ENCODE data around the gene DNAJC6.
A peak's percentile ranks its signal among the peaks of the same experiment; 100 is the strongest.

Gene DNAJC6

DNA sequence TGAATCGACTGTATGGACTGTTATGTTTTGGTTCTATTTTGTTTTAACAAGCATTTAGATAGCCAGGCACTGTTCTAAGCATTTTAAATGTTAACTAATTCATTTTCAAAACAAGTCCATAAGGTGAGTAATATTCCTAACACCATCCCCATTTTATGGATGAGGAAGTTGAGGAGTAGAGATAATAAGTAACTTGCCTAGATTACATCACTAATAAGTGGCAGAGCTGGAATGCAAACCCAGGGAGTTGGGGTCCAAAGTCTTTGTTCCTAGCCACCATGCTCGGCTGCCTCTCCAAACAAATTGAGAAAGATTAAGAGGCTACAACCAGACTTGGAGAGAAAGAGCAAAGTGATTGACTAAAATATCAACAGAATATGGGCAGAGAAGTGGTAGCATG, 98.5 kb downstream of the DNAJC6 start:
- peak; percentile 5 for DNase-seq (ENCODE audit: low spot score)

DNA sequence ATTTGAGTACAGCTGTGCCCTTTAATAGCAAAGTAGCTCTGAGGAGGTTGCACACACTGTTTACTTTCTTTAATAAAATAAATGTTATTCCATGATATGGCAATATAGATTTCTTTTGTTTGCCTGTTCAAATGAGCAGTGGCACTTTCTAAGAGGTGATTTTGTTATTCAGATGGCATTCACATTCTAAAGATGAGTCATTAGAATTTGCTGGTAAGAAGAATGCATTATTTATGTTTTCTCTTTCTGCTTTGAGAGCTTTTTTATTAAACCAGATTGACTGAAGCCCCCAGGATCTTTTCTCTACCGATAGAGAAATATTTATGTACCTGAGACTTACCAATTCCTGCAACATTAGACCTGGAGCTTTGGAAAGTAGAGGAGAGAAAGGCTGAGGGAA, 100.0 kb downstream of the DNAJC6 start:
- DNase-seq (ENCODE audit: low spot score) = no peak

DNA sequence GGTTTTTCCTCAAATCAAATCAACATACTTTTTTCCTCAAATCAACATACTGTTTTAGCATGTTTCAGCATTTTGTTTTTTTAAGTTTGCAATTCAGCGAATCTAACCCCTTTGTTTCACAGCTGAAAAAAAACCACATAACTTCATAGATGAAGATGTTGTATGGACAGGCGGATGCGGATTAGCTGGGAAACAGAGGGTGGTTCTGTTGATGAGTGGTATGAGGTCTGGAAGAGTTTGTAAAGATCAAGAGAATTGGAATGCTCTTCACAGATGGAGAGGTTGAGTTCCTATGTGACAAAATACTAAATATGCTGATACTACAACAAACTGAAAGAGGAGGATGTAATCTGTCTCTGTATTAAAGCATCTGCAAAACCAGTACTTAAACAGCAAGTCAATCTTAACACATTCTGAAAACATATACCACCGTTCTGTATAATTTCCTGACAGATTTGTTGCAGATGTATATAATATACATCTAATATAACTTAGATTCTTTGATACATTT, 100.5 kb downstream of the DNAJC6 start:
- DNase-seq (ENCODE audit: low spot score) = no peak

DNA sequence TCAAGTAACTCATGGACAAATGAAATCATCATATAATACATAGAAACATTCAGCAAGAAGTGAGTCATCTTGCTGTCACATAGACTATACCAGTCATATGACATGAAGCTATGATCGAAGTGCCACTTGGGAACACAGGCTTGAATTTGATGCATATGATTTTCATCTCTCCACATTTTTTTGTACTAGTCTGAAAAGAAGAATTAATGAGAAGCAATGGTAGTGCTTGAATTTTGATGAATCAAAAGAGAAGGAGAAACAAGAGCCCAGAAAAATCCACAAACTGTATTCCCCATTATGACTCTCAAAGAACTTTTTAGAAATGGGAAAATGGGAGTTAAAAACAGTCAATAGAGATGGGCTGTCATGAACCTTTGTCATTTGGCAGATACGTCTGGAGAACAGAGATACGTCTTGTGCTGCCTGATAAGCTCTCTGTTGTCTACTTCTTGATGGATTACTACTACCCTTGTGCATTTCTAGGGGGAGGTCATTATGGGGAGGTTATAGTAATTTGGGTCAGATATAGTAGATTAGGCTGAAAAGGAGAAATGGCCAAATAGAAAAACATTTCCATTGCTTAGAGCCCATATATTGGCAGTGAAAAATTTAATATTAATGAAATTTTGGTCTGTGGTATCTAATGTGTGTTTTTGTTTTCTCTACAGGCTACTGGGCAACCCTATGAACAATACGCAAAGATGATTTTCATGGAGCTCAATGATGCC, 103.1 kb downstream of the DNAJC6 start:
- DNase-seq (ENCODE audit: low spot score) = no peak

DNA sequence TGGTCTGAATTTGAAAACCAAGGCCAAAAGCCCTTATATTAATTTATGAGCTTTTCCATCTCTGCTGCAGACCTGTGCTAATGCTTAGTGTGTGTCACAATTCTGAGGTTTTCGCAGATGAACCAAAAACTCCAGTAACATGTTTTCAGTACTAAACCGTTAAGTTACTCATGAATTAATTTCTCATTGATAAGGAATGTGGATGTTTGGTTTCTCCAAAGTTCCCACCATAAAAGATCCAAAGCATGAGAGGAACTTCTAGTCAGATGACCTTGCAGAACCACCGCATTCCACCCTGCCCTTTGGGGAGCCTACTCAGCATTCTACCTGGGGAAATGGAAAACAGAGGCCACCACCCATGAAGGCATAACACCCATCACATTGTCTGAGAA, 103.6 kb downstream of the DNAJC6 start:
- DNase-seq (ENCODE audit: low spot score) = no peak

DNA sequence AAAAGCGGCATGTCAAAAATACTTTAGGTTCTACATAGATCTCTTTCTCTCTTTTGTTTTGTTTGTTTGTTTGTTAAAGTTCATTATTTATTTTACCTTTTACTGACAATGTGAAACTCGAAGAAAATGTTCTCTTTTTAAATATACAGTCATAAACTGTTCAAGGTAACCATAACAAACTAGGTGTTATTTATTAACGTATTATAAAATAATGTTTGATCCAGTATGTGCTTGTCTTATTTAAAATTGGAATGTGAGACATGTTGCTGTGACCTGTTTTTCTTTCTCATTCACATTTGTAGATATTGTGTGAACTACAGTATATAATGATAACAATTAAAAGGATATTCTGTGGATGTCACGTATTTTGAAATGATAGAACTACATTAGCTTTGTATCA, 105.2 kb downstream of the DNAJC6 start:
- DNase-seq (ENCODE audit: low spot score) = no peak

DNA sequence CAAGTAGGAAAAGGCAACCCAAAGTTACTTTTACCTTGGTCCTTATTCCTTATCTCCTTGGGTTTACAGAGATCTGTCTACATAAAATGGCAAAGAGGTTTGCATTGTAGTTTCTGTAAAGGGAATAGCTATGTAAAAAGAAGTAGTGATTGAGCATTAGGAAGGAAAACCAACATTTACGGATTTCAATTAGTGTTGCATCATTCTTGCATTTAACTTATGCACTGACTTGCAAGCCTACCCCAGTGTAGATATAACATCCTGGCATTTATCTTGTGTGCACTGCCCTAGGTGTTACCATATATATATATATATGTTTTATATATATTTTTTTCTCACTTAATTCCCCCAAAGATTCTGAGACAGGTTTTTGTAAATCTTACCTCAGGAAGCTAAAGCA, 107.4 kb downstream of the DNAJC6 start:
- DNase-seq (ENCODE audit: low spot score) = no peak

DNA sequence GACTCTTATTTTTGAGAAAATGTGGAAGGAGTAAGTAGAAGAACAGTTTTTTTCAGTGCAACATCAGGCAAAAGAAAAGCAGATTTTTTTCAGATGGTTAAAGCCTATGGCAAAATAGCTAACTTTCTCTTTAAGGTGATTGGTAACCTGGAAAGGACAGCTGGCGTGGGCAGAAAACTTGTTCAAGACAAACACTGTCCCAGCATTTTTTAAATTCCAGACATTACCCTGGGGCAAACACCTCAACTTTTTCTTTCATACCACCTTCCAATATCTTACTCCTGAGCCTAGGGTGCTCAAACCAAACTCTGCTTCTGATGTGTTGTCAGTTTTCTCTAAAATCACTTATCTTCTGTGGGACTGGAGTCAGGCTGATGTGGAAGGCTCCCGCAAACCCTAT, 108.4 kb downstream of the DNAJC6 start:
- DNase-seq (ENCODE audit: low spot score) = no peak

DNA sequence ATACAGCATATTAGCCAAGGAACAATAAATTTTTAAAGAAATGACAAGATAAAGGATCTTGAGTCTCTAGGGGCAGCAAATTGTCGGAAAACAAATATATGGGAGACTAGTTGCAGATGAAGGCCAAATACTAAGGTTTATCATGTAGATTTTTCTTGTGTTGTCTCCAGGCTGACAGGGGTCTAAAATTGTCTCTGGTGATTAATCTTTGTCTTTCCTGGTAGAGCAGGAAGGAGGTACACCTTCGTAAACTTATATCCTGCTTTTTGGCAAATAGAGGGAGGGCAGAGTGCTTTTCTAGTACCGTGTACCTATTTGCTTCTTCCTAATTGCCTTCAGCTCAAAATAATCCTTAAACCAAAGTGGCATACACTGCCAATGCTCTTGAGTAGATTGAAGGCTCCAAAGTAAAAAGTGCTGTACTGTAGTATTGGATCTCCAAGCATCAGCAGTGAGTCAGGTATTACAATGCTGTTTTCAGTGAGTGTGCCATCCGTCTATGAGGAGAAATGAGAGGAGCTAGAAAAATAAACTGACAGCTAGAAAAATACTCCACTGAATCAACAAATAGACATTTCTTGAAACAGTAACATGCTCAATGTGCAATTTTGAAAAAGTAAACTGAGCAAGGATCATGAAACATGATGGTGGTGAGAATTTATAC, 109.3 kb downstream of the DNAJC6 start:
- no peak for DNase-seq (ENCODE audit: low spot score)

DNA sequence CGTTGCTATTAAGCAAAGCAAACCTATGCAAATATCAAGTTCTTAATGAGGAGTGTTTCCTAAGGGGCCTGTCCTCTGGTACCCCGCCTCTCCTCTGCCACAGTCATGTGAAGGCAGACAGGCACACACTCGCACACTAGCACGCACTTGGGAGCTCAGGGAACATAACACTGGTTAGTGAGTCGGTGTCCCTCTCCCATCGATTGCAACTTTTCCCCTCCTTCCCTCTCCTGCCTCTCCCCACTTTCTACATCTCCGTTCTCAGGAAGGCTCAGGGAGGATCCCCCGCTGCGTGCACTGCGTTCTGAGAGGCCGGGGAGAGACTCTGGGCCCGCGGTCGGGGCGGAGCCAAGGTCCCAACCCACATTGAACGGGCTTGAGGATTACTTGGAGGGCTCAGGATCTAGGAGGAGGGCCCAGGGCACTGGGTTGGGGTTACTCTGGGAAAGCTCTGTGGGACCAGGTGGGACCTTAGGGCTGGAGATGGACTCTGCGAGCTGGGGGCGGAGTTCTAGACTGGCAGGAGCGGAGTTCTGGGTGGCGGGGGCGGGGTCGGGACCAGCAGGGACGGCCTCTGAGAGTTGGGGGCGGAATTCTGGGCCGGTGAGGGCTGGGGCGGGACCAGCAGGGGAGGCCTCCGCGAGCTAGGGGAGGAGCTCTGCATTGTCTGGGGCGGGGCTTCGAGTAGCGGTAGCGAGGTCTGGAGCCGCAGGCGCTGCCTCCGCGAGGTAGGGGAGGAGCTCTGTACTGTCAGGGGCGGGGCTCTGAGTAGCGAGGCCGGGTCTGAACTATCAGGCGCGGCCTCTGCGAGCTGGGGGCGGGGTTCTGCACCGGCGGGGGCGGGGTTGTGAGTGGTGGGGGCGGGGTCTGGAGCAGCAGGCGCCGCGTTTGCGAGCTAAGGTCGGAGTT, 110.6 kb downstream of the DNAJC6 start:
- peak; percentile 84 for DNase-seq (ENCODE audit: low spot score)

DNA sequence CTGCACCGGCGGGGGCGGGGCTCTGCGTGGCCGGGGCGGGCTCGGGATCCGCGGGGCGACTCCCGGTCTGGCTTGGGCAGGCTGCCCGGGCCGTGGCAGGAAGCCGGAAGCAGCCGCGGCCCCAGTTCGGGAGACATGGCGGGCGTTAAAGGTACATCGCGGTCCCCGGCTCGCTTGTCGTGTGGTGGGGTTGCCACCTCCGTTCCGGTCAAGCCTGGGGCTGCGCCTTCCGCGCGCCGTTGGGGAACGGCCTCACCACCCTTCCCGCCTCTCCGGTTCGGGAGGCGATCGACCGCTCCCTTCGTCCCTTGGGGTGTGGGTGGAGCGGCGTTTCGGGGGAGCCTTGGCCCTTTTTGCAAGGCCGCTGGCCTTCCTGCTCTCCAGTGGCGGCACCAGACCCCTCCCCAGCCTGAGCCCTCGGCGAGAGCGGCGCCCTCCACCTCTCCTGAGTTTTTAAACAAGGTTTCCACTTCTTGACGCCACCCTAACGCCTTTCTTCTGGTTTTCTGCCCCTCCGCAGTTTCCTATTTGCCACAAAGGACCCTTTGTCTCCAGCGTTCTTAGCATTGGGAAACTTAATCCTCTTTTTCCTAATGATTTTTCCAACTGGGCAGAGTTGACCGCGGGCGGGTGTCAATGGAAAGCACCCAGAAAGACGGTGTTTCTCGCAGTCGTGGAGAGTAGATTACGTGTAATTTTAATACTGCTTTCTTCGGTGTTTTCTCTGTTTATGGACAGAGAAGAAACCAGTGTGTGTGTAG, 111.4 kb downstream of the DNAJC6 start, which contains the start of the genes LEPR and LEPROT:
Gene LEPR (plus strand): TSS at position 79 of the 761 bp plus-strand sequence. CDS start 144,898 bp downstream, outside the sequence.
Gene LEPROT (plus strand): TSS at position 79 of the 761 bp plus-strand sequence. CDS start 57 bp downstream, at position 136.
- peak; percentile 76 for DNase-seq (ENCODE audit: low spot score)

DNA sequence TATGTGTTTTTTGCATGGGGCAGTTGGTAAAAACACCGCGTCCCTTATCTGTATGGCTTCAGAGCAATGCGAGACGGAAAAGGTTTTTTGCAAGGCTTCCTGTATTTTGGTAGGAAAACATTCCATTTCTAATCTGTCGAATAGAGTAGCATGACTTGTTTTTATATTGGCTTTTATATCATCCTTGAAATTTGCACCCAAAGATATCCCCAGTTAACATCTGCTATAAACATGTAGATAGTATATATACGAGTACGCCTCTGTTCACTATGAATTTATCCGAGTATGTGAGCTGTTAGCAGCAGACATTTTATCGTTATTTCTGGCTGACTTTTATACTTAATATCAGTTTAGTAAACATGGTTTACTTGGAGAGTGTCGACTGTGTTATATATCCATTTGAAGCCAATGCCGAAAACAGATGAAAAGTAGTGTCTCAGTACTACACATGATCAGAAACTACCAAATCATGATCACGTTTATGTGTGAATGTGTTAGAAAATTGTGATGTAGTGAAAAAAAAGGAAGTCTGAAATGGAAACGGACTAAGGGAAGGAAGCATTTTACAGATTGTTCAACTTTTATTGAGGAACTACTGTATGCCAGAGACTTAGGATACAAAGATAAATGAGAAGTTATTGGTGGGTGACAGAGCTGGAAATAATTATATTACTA, 112.1 kb downstream of the DNAJC6 start:
- DNase-seq (ENCODE audit: low spot score) = no peak

DNA sequence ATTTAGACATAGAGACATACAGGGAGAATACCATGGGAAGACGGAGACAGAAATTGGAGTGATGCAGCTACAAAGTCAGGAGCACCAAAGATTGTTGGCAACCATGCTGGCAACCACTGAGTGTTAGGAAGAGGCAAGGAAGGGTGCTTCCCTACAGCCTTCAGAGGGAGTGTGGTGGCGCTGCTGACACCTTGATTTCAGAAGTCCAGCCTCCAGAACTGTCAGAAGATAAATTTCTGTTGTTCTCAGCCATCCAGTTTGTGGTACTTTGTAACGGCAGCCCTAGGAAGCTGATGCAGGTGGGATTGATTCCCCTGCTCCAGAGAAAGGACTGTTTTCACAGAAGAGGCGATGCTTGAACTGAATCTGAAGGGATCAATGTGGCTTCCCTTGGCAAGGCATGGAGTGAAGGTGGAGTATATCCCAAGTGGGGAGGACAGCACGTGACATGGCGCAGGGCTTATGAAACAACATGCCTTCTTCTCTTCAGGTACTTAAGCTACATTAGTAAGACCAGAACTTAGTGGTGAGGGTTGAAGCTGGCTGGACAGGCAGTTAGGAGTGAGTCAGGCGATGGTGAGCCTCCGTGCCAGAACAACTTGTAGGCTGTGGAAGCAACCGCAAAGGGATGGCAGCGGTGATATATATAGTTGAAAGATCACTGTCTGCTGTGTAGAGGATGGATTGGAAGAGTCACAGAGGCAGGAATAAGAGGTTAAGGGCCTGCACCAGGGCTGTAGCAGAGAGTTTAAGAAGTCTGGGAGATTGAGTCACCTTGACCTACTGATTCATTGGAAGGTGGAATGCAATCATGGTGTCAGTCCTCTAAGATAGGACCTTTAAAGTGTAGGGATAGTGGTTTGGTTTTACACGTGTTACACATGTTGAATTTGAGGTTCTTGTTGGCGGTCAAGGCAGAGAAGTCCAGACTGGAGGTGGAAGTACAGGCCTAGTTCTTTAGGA, 113.2 kb downstream of the DNAJC6 start:
- no peak for DNase-seq (ENCODE audit: low spot score)

DNA sequence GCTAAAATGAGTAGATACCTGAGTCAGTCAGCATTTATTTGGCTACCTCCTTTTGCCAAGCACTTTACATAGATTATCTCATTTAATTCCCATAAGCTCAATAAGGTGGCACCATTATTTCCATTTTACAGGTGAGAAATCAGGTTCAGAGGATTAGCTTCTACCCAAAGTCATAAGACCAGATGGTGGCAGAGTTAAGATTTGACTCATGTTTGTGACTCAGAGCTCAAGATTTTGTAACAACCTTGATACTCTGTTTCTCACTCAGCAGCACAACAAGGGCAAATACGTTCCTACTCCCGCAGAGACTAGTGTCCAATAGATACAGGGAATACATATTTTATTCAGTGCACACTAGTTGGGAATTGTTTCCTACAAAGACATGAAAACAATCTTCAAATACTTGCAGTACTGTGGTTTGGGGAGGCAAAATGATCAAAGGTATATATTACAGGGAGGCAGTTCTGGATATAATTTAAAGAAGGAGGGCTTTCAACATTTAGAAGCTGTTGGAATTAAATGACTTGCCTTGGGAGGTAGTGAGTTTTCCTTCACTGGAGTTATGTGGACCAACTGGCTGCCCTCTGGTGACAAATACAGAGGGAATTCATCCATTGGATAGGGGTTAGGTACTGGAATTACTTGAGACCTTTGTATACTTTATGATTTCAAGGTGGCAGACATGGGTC, 114.7 kb downstream of the DNAJC6 start:
- DNase-seq (ENCODE audit: low spot score) = no peak

DNA sequence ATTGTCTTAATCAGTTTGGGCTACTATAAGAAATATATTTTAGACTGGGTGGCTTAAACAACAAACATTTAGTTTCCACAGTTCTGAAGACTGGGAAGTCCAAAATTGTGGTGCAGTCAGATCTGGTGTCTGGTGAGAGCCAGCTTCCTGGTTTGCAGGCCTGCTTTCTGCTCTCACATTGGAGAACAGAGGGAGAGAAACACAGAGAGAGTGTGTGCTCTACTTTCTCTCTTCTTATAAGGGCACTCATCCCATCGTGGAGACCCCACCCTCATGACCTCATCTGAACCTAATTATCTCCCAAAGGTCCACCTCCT, 115.2 kb downstream of the DNAJC6 start:
- DNase-seq (ENCODE audit: low spot score) = no peak

DNA sequence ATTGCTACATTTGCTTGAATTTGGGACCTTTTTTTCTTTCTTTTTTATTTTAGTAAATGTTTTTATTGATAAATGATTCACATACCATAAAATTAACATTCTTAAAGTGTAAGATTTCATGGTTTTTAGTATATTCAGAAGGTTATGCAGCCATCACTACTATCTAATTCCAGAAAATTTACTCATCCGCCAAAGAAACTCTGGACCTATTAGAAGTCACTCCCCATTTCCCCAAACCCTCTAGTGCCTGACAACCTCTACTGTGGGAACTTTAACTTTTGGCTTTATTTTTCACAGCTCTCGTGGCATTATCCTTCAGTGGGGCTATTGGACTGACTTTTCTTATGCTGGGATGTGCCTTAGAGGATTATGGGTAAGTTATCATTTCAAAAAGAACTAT, 115.7 kb downstream of the DNAJC6 start:
- DNase-seq (ENCODE audit: low spot score) = no peak

DNA sequence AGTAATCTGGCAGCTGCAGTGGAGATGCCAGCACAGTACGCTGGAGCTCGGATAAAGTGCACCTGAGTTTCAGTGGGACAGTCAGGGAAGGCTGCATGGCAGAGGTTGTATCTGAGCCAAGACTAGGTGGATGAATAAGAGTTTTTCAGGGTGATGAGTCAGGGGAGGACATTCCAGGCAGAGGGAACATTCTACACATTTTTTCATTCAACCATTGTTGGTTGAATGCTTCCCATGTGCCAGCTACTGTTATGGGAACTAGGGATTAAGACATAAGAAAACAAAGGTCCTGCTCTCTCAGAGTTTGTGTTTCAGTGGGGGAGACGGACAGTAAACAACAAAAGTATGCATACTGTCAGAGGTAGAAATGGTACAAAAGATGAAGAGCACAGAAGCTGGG, 116.4 kb downstream of the DNAJC6 start:
- no peak for DNase-seq (ENCODE audit: low spot score)

DNA sequence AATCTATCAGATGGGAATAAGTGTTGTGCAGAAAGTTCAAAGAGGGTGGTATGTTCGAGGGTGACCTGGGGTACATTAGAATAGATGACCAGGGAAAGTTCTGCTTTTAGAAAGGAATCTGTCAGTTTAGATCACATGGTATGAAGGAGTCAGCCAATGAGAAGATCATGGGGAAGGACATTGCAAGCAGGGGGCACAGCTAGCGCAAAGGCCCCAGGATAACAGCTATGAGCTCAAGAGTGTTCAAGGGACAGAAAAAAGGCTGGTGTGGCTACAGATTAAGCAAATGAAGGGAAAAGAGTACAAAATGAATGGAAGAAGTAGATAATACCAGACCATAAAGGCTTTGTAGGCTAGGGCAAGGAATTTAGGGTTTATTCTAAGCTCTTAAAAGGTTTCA, 119.7 kb downstream of the DNAJC6 start:
- DNase-seq (ENCODE audit: low spot score) = no peak

DNA sequence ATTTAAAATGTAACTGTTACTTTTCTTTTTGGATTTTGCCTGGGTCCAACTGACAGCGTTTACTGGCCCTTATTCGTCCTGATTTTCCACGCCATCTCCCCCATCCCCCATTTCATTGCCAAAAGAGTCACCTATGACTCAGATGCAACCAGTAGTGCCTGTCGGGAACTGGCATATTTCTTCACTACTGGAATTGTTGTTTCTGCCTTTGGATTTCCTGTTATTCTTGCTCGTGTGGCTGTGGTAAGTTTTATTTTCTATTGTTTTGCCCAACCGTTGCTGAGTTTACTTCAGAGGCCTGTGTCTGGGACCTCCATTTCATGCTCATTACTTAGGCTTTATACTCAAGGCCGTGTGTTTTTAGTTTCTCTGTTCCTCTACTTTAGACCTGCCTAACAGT, 120.5 kb downstream of the DNAJC6 start:
- no peak for DNase-seq (ENCODE audit: low spot score)
